ENCODE measurements around the gene BMPR2.

DNA sequence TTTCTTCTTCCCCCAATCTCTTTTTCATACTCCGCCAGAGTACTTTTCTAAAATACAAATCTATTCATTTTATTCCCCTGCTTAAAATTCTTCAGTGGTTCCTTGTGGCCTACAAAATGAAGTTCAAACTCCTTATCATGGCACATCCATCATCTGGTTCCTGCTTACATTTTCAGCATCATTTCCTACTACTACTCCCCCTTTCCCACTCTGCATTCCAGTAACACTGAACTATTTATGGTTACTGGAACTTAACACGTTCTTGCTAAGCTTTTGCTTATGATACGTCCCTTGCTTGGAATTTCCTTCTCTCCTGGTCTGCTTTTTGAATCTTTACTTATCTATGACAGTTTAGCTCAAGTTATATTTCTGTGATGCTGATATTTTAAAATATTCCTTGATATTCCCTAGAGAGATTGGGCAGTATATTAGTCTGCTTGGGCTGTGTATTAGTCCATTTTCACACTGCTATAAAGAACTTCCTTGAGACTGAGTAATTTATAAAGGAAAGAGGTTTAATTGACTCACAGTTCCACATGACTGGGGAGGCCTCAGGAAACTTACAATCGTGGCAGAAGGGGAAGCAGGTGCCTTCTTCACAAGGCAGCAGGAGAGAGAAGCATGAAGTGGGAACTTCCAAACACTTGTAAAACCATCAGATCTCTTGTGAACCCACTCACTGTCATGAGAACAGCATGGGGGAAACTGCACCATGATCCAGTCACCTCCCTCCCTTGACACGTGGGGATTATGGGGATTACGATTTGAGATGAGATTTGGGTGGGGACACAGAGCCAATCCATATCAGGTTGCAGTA is 53.2 kb downstream of the BMPR2 start:
- no peak for TF ChIP-seq CTCF (IDR thresholded peaks at IDR 0.05; ENCODE audit: low read depth, low read length, missing input control)
- TF ChIP-seq, protein P1, sequence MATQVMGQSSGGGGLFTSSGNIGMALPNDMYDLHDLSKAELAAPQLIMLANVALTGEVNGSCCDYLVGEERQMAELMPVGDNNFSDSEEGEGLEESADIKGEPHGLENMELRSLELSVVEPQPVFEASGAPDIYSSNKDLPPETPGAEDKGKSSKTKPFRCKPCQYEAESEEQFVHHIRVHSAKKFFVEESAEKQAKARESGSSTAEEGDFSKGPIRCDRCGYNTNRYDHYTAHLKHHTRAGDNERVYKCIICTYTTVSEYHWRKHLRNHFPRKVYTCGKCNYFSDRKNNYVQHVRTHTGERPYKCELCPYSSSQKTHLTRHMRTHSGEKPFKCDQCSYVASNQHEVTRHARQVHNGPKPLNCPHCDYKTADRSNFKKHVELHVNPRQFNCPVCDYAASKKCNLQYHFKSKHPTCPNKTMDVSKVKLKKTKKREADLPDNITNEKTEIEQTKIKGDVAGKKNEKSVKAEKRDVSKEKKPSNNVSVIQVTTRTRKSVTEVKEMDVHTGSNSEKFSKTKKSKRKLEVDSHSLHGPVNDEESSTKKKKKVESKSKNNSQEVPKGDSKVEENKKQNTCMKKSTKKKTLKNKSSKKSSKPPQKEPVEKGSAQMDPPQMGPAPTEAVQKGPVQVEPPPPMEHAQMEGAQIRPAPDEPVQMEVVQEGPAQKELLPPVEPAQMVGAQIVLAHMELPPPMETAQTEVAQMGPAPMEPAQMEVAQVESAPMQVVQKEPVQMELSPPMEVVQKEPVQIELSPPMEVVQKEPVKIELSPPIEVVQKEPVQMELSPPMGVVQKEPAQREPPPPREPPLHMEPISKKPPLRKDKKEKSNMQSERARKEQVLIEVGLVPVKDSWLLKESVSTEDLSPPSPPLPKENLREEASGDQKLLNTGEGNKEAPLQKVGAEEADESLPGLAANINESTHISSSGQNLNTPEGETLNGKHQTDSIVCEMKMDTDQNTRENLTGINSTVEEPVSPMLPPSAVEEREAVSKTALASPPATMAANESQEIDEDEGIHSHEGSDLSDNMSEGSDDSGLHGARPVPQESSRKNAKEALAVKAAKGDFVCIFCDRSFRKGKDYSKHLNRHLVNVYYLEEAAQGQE (IDR thresholded peaks at IDR 0.05): no peak
- TF ChIP-seq FOXA1 (IDR thresholded peaks at IDR 0.05): no peak
- TF ChIP-seq, protein P2, sequence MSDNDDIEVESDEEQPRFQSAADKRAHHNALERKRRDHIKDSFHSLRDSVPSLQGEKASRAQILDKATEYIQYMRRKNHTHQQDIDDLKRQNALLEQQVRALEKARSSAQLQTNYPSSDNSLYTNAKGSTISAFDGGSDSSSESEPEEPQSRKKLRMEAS (IDR thresholded peaks at IDR 0.05): no peak
- TF ChIP-seq YY1 (IDR thresholded peaks at IDR 0.05): no peak
- TF ChIP-seq NR2F2 (IDR thresholded peaks at IDR 0.05): peak; percentile 66
- no peak for TF ChIP-seq JUND (IDR thresholded peaks at IDR 0.05)
- TF ChIP-seq RXRA (IDR thresholded peaks at IDR 0.05): peak in 1 of 2 donors; percentile 19
- TF ChIP-seq ZBTB33 (IDR thresholded peaks at IDR 0.05): no peak
- TF ChIP-seq TAF1 (conservative IDR thresholded peaks at IDR 0.05): no peak
- TF ChIP-seq RAD21 (IDR thresholded peaks at IDR 0.05): peak in 1 of 2 donors; percentile 32
- TF ChIP-seq, protein P3, sequence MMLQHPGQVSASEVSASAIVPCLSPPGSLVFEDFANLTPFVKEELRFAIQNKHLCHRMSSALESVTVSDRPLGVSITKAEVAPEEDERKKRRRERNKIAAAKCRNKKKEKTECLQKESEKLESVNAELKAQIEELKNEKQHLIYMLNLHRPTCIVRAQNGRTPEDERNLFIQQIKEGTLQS (IDR thresholded peaks at IDR 0.05): no peak
- TF ChIP-seq HNF4A (conservative IDR thresholded peaks at IDR 0.05): no peak
- TF ChIP-seq GABPA (IDR thresholded peaks at IDR 0.05 in 1 of 2, conservative IDR thresholded peaks at IDR 0.05 in 1 of 2): no peak

Measured in liver (tissue), 3 donors.